Epithelial cell of prostate (primary cell): ENCODE measurements around the gene PP2D1.
"Not testable (repeated sequence)": the region's sequence is repeated elsewhere in the genome, so short reads cannot be mapped to it uniquely, and the experiment has no call there.

ENCODE experiments used
- DNase-seq: peaks from one replicate; pipeline ENCODE4 v3.0.0-alpha.2; 2011; ENCODE audit warnings: low read depth, low spot score
- H3K27ac ChIP-seq: fragments of 450-650 bp; 2 replicates; pipeline ENCODE4 v1.5.1; 2017; ENCODE audit warnings: mild to moderate bottlenecking

PP2D1 gene

DNA sequence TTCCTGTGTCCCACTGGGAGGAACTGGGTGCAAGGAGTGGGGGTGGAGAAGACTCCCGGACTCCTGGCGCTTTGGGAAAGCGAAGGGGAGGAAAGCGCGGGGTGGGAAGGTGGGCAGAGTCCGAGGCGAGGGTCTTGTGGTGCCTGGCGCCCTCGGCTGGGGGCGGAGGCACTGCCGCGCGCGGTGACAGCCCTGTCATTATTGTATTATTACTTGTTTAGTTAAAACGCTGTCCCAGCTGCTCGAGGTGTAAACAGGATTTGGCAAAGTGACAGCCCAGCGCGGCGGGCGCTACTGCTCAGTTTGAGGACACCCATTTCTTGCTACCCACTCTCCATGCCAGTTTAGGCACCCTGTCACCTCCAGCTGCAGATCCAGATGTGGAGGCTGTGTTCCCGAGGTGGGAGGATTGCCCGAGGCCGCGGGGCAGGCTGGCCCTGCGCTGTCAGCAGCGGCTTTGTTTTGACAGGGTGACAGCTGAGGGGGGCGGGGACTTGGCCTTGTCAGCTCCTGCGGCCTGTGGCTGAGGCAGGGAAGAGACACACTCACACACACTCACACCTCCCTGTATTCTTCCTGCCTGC, 29.2 kb upstream of the PP2D1 start:
- peak overlapping the region; percentile 51 for H3K27ac ChIP-seq
- no peak for DNase-seq

DNA sequence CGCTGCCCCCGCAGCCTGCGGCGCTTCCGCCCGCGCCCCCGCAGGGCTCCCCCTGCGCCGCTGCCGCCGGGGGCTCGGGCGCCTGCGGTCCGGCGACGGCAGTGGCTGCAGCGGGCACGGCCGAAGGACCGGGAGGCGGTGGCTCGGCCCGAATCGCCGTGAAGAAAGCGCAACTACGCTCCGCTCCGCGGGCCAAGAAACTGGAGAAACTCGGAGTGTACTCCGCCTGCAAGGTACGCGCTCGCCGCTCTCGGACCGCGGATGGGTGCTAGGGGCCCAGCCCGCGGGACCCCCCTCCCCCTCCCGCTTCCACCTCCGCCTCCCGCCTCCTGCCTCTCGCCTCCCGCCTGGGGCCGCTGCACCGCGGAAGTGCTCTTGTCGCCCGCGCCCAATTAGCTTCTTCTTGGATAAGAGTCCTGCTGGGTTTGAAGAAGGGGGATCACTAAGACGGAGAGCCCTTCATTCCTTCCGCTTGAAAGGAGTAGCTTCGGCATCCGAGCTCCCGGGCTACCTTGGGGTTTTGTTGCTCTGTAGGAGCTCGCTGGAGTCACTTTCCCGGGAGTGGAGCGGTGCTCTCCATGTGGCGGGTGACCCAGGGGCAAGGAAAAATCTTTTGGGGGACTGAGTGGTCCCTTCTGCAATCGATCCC, 28.6 kb upstream of the PP2D1 start:
- H3K27ac ChIP-seq: peak overlapping the region; percentile 51
- DNase-seq: no peak

DNA sequence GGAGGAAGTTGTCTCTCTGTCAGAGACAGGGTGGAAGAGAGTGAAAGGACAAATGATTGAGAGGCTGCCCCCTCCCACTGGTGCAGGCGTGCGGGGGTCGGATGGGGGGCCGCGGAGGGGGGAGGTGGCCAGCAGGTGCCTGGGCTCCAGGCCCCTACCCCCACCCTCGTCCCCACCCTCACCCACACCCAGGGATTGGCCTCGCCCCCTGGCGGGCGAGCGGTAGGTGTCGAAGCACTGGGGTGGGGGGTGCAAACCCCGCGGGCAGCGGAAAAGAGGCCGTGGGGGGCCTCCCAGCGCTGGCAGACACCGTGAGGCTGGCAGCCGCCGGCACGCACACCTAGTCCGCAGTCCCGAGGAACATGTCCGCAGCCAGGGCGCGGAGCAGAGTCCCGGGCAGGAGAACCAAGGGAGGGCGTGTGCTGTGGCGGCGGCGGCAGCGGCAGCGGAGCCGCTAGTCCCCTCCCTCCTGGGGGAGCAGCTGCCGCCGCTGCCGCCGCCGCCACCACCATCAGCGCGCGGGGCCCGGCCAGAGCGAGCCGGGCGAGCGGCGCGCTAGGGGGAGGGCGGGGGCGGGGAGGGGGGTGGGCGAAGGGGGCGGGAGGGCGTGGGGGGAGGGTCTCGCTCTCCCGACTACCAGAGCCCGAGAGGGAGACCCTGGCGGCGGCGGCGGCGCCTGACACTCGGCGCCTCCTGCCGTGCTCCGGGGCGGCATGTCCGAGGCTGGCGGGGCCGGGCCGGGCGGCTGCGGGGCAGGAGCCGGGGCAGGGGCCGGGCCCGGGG, 27.9 kb upstream of the PP2D1 start, which contains the start of gene KAT2B:
TSS of gene KAT2B (plus strand) at position 682 of the 783 bp plus-strand sequence. CDS start at position 714, 32 bp downstream.
- no peak for DNase-seq
- peak within 1 kb of the TSS; percentile 51 for H3K27ac ChIP-seq

DNA sequence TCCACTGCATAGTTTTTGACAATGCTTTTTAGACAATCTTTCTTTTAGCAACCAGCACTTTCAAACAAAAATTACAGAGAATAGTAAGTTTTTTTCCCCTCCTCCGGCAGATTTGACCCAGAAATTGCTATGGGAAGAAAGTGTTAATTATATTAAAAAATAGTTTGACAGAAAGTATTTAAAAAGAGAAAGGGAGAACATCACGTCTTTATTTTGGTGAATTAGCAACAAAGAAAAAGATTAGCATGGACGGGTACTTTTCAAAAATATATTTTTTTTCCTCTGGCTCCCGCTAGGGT, 27.4 kb upstream of the PP2D1 start:
- DNase-seq: no peak
- H3K27ac ChIP-seq: no peak overlapping the region

DNA sequence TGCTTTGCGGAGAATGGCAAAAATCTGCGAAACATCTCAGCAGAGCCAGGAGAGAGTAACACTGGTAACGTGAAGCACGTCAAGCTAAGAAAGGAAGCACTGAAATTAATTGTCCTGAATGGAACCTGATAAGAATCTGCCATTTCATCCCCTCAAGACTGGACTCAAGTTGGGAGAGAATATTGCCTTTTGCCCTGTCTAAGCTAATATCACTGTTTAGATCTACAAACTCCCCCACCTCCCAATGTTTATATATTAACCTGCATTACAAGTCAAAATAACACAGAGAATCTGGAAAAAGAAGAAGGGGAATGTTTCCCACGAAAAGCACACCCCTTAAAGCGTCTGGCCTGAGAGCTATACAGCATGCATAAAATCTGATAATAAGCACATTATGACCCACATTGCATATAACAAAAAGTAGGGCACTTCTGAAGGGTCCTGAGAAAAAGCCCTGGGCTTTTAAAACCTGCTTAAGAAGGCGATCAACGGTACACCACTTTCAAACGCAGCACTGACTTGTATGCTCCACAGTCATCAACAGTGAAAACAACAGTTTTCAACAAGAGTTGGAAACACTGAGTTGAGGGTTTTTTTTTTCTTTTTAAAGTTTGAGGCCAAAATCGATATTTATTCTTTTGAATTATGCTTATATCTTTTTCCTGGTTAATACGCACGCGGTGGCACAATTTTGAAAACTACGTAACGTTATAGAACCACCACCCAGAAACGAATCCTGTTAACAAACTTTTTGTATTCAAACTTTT, 26.8 kb upstream of the PP2D1 start:
- no peak overlapping the region for H3K27ac ChIP-seq
- no peak for DNase-seq

DNA sequence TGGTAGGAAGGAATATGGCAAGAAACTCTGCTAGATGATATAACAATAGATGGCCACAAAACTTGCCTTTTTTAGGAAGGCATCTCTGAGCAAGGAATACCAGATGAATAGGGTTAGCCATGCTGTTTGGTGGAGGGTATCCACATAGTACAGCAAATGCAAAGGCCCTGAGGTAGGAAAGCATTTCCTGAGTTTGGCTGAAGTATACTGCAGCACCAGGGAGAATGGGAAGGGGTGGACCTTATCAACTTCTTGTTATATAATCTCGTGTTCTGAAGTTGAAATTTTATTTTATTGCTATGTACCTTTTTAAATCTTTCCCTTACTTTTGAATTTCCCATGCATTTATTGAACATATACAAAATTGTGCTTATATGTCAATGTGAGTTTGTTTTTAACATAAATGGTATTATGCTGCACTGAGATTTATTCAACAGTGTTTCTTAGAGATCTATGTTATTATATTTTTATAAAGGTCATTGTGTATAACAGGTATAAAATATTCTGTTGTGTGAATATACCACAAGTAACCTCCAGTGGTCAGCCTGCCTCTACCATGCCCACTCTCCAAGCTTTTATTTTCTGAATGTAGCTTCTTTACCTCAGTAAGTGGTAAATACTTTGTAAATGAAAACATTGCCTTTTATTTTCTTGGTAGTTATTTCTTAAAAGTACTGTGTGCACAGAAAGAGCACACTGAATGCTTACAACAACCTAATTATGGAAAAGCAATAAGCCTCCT, 25.4 kb upstream of the PP2D1 start:
- DNase-seq: no peak
- no peak overlapping the region for H3K27ac ChIP-seq

DNA sequence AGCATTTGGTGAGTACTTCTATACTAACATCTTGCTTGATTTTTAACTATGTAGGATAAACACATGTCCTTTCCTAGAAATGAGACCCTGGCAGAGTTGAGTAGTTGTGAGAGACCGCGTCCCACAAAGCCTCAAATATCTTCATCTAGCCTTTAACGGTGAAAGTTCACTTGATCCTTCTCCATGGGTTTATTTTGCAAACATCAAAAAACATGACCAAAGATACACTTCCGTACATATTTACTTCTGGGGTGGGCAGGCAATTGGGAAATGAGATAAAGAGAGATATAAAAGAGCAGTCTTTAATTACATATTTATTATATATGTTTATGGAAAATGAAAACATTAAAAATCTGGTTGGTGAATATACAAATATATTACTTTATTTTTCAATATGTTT, 23.0 kb upstream of the PP2D1 start:
- DNase-seq: no peak
- H3K27ac ChIP-seq: no peak overlapping the region

DNA sequence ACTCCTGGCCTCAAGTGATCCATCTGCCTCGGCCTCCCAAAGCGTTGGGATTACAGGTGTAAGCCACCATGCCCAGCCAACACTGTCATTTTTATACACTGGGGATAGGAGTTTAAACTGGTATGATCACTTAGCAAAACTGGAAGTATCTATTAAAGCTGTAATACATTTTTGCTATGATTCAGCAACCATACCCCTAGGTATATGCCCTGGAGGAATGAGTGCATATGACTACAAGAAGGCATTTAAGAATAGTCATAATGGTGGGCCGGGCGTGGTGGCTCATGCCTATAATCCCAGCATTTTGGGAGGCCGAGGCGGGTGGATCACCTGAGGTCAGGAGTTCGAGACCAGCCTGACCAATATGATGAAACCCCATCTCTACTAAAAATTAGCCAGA, 19.9 kb upstream of the PP2D1 start:
- not testable (repeated sequence) for H3K27ac ChIP-seq, DNase-seq

DNA sequence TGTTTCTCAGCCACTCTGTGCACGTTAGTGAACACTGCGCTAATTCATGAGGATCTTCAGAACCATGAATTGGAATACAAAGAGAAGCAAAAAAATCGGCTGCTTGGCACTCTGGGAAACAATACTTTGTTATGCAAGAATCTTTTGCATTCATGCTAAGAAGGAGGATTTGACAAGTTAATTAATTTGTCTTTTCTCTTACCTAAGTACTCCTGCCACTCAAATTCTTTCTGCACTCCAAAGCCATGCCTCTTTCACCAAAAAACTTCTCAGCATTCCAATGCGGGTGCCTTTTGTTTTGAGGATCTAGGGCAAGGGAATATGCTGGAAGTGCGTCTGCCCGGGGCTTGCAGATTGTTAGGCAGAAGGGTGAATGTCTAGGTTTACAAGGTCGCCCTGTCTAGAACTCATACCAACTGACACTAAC, 16.9 kb upstream of the PP2D1 start:
- H3K27ac ChIP-seq: no peak overlapping the region

DNA sequence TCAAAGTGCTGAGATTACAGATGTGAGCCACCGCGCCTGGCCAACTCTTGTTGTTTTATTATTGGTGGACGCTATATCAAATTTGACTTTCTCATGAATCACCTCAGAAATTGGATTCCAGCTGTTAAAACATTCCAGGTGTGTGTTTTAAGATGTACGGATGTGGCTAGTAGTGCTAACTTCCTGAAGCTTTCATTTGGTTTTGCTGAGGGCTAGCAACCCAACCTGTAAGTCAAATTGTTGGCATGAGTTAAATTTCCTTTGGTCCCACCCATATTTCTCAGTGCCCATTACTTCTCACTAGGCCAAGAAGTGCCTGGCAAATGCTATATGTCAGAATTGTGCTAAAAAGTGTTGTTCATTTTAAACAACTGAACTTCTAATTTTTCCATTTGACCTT, 15.1 kb upstream of the PP2D1 start:
- H3K27ac ChIP-seq: no peak overlapping the region
- no peak for DNase-seq

More for the DNA sequence above, 16.9 kb upstream of the PP2D1 start:
- no peak for DNase-seq

DNA sequence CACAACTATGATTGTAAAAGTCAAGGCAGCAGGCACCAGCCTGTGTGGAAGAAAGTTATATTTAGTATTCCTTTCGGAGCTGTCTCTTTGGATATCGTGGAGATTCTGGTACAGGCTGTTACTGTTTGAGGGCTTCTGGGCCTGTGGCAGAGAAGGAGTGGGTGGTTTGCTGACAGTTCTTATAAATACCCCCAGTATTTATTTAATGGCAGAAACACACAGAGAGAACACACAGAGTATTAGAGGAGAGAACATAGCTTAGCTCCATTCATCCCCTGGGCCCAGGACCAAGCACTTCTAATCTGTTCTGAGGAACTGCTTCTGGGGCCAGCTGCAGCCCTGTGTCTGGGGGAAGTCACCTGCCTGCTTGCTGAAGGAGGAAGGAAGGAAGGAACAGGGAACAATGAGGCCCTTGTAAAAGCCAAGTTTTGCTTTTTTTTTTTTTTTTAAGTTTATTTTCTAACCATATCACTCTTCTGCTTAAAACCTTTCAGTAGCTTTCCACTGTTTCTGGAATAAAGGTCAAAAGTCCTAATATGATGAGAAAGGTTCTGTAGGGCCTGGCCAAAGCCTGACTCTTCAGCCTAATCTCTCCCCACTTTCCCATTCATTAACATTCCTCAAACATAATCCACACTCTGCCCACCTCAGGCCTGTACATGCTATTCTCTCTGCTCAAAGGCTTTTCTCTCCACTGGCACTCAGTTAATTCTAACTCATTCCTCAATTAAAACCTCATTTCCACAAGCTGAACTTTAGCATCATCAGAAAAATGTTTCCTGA, 11.8 kb upstream of the PP2D1 start:
- DNase-seq: no peak
- H3K27ac ChIP-seq: no peak overlapping the region

DNA sequence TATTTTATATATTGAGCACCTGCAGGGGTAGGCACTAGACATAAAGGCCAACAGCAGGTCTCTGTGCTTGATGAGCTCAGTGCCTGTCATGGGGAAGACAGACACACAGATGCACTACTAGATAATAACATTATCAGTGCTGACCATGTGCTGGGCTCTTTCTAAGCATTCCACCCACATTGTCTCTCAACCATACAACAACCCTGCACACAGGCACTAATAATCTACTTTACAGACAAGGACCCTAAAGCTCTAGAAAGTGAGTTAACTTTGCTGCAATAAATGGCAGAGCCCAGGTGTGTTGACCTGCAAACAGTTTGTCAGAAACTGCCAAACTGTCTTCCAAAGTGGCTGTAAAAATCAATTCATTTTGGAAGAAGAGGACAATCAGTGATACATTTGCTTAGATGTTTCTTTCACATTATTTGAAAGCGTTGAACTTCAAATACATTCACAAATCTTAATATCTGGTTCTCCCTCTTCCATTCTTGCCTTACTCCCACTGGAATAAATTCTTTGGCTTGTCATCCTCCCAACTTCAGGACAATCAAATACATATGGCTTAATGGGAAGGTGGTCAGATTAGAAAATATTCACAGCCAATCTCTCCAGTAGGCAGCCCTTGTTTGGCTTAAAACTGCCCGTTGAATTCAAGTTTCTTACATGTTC, 11.0 kb upstream of the PP2D1 start:
- H3K27ac ChIP-seq: no peak overlapping the region
- no peak for DNase-seq

DNA sequence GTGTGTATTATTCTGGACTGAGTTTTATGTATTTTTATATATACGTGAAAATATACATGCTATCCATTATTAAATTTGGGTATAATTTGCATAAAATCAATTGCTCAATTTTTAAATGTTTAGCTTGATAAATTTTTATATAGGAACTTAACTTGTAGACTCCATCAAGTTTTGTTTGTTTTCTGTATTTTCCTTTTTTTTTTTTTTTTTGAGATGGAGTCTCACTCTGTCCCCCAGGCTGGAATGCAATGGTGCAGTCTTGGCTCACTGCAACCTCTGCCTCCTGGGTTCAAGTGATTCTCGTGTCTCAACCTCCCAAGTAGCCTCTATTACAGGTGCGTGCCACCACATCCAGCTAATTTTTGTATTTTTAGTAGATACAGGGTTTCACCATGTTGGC, 4.0 kb upstream of the PP2D1 start:
- not testable (repeated sequence) for DNase-seq, H3K27ac ChIP-seq

DNA sequence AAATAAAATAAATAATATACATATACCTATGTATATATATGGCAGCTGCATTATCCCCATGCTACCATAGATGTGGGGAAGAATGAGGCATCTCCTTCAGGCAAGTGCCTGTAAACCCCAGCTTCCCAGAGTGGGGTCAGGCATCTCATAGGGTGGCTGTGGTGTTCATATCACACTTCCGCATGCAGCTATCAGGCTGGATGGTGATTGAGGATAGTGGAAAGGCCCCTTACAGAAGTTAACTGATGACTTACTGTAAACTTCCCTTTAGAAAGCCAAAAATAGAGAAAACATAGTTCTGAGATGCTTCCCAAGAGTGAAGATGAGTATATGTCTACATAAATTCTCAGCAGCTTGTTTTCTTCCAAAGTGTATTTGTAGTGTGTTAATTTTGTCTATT, 3.5 kb upstream of the PP2D1 start:
- H3K27ac ChIP-seq: no peak overlapping the region
- no peak for DNase-seq

DNA sequence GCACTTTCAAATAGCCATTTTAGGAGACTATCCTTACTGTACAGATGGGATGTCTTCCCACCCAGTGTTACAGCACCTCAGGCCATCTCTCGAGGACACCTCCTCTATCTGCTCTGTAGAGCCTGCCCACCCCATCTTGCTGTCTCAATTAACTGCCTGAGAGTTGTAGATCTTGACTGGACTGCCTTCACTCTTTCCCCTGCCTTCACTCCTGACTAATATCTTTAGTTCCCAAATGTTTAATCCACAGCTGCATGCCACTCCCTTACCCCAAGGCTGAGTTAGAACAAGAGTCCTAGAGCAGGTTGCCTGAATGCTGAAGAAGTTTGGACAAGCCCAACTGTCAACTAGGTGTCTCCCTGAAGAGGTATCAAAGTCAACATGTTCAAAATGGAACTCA, 1.3 kb upstream of the PP2D1 start:
- DNase-seq: no peak
- H3K27ac ChIP-seq: no peak overlapping the region

DNA sequence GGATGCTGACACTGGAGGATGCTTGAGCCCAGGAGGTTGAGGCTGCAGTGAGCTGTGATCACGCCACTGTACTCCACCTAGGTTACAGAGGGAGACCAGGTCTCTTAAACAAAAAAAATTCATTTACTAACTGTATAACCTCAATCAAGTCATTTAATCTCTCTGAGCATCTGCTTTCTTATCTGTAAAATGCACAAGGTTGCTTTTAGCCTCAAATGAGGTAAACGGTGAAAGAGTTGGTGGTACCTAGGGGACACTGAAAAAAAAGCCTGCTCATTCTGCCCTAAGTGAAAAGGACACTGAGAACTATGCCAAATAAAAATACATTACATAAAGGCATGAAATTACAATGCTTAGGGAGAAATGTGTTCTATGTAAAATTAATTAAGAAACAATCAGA, 3.4 kb downstream of the PP2D1 start:
- no peak for DNase-seq

DNA sequence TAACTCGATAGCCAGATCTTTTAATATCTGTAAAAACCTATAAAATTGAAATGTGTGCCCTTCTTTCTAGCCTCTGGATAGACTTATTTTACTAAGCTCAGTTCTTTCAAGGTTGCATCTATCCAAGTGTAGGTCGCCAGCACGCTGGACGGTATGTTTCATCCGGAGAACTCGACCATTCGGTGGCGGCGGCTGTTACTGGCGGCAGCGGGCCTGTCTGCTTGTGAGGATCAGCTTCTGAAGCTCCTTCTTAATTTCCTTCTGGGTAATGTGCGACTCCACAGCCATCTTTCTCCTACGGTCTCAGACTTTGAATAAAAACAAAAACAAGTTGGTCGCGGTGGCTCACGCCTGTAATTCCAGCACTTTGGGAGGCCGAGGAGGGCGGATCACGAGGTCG, 4.1 kb downstream of the PP2D1 start:
- no peak for DNase-seq
- no peak overlapping the region for H3K27ac ChIP-seq

More for the DNA sequence above, 3.4 kb downstream of the PP2D1 start:
- no peak overlapping the region for H3K27ac ChIP-seq

DNA sequence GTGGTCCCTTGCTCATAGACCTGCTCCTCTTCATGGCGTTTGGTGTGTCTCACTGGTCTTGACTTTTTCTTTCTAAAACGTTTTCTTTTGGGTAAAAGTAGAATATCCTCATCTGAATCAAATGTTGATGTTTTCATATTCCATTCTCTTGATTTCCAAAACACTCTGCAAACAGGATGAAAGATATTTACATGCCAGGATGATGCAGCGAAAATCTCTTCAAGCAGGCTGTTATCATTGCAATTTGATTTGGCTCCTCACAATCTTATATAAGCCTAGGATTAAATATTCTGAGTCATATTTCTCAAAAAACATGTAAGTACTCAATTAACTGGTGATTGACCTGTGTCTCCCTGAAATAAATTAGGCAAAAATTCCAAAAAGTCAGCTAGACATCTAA, 10.1 kb downstream of the PP2D1 start:
- no peak overlapping the region for H3K27ac ChIP-seq
- DNase-seq: no peak

DNA sequence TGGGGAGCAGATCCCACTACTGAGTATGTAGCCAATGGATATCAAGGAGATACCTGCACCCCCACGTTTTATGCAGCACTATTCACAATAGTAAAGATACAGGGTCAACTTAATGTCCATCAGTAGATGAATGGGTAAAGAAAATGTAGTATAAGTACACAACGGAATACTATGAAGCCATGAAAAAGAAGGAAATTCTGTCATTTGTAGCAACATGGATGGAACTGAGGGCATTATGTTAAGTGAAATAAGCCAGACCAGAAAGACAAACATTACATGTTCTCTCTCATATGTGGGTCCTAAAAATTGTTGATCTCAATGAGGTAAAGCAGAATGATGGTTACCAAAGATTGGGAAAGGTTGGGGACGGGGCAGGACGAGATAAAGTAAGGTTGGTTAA, 14.6 kb downstream of the PP2D1 start:
- no peak for DNase-seq
- H3K27ac ChIP-seq: no peak overlapping the region
